ENCODE results near the gene ROBO4.

ROBO4 gene

DNA sequence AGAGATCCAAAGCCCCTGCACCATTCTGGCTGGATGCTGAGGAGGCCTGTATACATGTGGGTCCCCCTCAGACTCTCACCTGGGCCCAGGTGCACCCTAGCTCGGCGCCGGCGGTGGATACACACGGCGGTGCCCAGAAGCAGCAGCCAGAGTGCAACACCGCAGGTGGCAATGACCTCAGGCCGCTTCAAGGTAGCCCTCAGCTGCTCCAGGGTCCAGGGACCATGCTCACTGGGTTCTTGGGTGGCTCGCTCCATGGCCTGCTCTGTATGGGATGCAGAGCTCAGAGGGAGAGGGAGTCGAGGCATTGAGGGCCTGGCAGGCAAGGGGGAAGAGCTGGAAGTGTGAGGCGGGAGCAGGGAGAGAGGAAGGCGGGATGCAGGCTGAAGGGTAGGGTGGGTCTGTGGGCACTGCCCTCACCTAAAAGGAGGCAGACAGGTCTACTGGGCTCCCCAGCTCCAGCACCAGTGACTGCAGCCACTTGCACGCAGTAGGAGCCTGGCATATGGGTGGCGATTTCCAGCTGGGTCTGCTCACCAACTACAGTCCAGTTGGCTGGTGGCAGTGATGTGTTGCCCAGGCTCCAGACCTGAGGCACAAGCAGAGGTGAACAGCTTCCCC lies 3.8 kb downstream of the ROBO4 start:
- H3K4me3 ChIP-seq (ENCODE audit: low read length) = no peak overlapping the region
- H3K36me3 ChIP-seq (ENCODE audit: control insufficient read depth, insufficient read depth, low read length) = no peaks in the 10 kb centered on the region
- H3K27me3 ChIP-seq (ENCODE audit: control insufficient read depth, insufficient read depth, low read length) = no peaks in the 10 kb centered on the region
- no peaks in the 10 kb centered on the region for H3K9me3 ChIP-seq (ENCODE audit: control insufficient read depth, low read length)
- H3K9ac ChIP-seq (ENCODE audit: low read length) = no peak overlapping the region
- no peaks in the 10 kb centered on the region for H3K4me1 ChIP-seq (ENCODE audit: control insufficient read depth, insufficient read depth, low read length)

GRCh38 chr11:124892750-124893454 lies 4.8 kb downstream of the ROBO4 start:
- H3K9me3 ChIP-seq (ENCODE audit: control insufficient read depth, low read length) = no peaks in the 10 kb centered on the region
- no peak overlapping the region for H3K9ac ChIP-seq (ENCODE audit: low read length)
- no peaks in the 10 kb centered on the region for H3K4me1 ChIP-seq (ENCODE audit: control insufficient read depth, insufficient read depth, low read length)
- no peaks in the 10 kb centered on the region for H3K27me3 ChIP-seq (ENCODE audit: control insufficient read depth, insufficient read depth, low read length)
- no peaks in the 10 kb centered on the region for H3K36me3 ChIP-seq (ENCODE audit: control insufficient read depth, insufficient read depth, low read length)
- H3K4me3 ChIP-seq (ENCODE audit: low read length) = no peak overlapping the region

- Histone ChIP-seq H3K4me3 (ENCODE audit: low read length) (no peak overlapping the region), H3K36me3 (ENCODE audit: control insufficient read depth, insufficient read depth, low read length) (no peaks in the 10 kb centered on the region), H3K9ac (ENCODE audit: low read length) (no peak overlapping the region), H3K9me3 (ENCODE audit: control insufficient read depth, low read length) (no peaks in the 10 kb centered on the region), H3K27me3 (ENCODE audit: control insufficient read depth, insufficient read depth, low read length) (no peaks in the 10 kb centered on the region), H3K4me1 (ENCODE audit: control insufficient read depth, insufficient read depth, low read length) (no peaks in the 10 kb centered on the region)
Measured at GRCh38 chr11:124892146-124892545, 5.5 kb downstream of the ROBO4 start.

- no peak overlapping the region for H3K4me3 ChIP-seq (ENCODE audit: low read length)
- H3K4me1 ChIP-seq (ENCODE audit: control insufficient read depth, insufficient read depth, low read length) = no peaks in the 10 kb centered on the region
- H3K27me3 ChIP-seq (ENCODE audit: control insufficient read depth, insufficient read depth, low read length) = no peaks in the 10 kb centered on the region
- H3K9ac ChIP-seq (ENCODE audit: low read length) = no peak overlapping the region
- H3K9me3 ChIP-seq (ENCODE audit: control insufficient read depth, low read length) = no peaks in the 10 kb centered on the region
- no peaks in the 10 kb centered on the region for H3K36me3 ChIP-seq (ENCODE audit: control insufficient read depth, insufficient read depth, low read length)
Measured at GRCh38 chr11:124891373-124891861, 6.2 kb downstream of the ROBO4 start.

GRCh38 chr11:124890683-124891372 lies 6.8 kb downstream of the ROBO4 start:
- Histone ChIP-seq H3K27me3 (ENCODE audit: control insufficient read depth, insufficient read depth, low read length) (no peaks in the 10 kb centered on the region), H3K4me1 (ENCODE audit: control insufficient read depth, insufficient read depth, low read length) (no peaks in the 10 kb centered on the region), H3K36me3 (ENCODE audit: control insufficient read depth, insufficient read depth, low read length) (no peaks in the 10 kb centered on the region), H3K9ac (ENCODE audit: low read length) (no peak overlapping the region), H3K9me3 (ENCODE audit: control insufficient read depth, low read length) (no peaks in the 10 kb centered on the region), H3K4me3 (ENCODE audit: low read length) (no peak overlapping the region)

DNA sequence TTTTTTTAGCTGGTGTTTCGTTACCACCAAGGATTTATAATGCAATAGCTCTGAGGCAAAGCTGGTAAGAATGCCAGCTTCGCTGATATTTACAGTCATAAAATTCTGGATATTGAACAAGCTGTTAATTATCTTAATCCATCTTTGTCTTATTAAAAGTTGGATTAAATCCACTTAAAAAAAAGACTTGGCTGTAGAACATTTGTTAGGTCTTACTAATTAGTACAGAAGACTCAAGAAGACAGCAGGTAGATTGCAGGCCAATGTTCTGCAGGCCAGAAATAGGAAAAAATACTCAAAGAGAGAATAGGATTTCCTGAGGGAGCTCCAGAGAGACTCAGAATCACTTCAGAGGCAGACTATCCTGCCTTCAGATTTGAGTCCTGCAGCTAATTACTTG lies 7.5 kb downstream of the ROBO4 start:
- no peaks in the 10 kb centered on the region for H3K27me3 ChIP-seq (ENCODE audit: control insufficient read depth, insufficient read depth, low read length)
- no peak overlapping the region for H3K9ac ChIP-seq (ENCODE audit: low read length)
- no peaks in the 10 kb centered on the region for H3K36me3 ChIP-seq (ENCODE audit: control insufficient read depth, insufficient read depth, low read length)
- H3K4me3 ChIP-seq (ENCODE audit: low read length) = no peak overlapping the region
- no peaks in the 10 kb centered on the region for H3K9me3 ChIP-seq (ENCODE audit: control insufficient read depth, low read length)
- no peaks in the 10 kb centered on the region for H3K4me1 ChIP-seq (ENCODE audit: control insufficient read depth, insufficient read depth, low read length)

DNA sequence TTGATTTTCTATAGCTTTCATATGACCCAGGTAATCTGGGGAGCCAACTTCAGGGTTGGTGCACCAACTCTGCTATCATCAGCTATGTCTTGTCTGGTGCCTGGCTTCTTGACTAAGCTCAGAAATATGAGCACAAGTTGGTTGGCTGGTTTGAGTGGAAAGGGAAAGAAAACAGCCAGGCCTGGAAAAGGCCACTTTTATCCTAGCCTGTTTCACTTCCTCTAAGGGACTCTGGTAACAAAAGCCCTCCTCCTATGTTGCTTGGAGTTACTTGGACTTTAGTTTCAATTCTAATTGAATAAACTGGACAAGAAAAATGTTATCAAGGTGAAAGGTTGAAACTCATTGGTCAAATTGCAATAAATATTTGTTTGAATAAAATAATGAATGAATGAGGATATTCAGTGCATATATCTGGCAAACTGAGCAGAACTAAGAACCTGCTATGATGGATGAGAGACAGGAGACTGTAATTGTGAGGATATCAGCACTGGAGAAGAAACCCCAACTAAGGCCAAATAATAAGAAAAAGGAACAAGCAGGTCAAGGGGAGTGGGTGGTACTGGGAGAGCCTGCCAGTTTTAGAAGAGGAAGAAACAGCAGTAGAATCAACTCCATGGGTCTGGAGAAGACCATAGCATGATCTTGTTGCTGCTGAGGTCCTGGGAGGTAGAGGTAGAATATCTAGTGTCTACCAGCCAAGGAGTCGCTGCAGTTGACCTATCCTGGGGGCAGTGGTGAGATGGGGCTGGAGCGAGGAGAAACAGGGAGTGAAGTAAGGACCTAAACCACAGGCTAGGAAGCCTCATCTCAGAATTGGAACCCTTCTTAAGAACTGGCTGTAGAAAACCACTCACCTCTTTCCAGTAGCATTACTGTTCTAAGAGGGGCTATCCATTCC lies 8.2 kb downstream of the ROBO4 start:
- Histone ChIP-seq H3K9me3 (ENCODE audit: control insufficient read depth, low read length) (no peaks in the 10 kb centered on the region), H3K4me3 (ENCODE audit: low read length) (no peak overlapping the region), H3K36me3 (ENCODE audit: control insufficient read depth, insufficient read depth, low read length) (no peaks in the 10 kb centered on the region), H3K4me1 (ENCODE audit: control insufficient read depth, insufficient read depth, low read length) (no peaks in the 10 kb centered on the region), H3K27me3 (ENCODE audit: control insufficient read depth, insufficient read depth, low read length) (no peaks in the 10 kb centered on the region), H3K9ac (ENCODE audit: low read length) (no peak overlapping the region)

DNA sequence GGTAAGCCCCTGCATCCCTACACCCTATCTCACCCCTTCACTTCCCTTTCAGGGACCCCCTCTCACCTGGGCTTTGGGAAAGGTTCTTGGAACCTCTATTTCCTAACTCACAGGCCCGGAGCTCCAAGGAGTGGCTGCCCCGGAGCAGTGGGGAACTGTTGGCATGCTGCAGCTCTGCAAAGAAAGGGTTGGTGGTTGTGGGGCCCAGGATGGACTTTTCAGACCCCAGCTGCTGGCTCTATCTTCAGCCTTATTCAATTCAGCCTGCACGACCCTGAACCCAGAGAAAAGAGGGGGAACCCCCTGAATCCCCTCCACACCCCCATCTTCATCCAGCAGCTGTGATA lies 10.0 kb downstream of the ROBO4 start:
- Histone ChIP-seq H3K27me3 (ENCODE audit: control insufficient read depth, insufficient read depth, low read length) (no peaks in the 10 kb centered on the region), H3K9ac (ENCODE audit: low read length) (no peak overlapping the region), H3K4me3 (ENCODE audit: low read length) (no peak overlapping the region), H3K36me3 (ENCODE audit: control insufficient read depth, insufficient read depth, low read length) (no peaks in the 10 kb centered on the region), H3K9me3 (ENCODE audit: control insufficient read depth, low read length) (no peaks in the 10 kb centered on the region), H3K4me1 (ENCODE audit: control insufficient read depth, insufficient read depth, low read length) (peaks cover 4% of the 10 kb centered on the region)

- Histone ChIP-seq H3K27me3 (ENCODE audit: control insufficient read depth, insufficient read depth, low read length) (no peaks in the 10 kb centered on the region), H3K9me3 (ENCODE audit: control insufficient read depth, low read length) (no peaks in the 10 kb centered on the region), H3K9ac (ENCODE audit: low read length) (no peak overlapping the region), H3K36me3 (ENCODE audit: control insufficient read depth, insufficient read depth, low read length) (no peaks in the 10 kb centered on the region), H3K4me3 (ENCODE audit: low read length) (no peak overlapping the region), H3K4me1 (ENCODE audit: control insufficient read depth, insufficient read depth, low read length) (peaks cover 8% of the 10 kb centered on the region)
Measured at GRCh38 chr11:124886978-124887666, 10.5 kb downstream of the ROBO4 start.

DNA sequence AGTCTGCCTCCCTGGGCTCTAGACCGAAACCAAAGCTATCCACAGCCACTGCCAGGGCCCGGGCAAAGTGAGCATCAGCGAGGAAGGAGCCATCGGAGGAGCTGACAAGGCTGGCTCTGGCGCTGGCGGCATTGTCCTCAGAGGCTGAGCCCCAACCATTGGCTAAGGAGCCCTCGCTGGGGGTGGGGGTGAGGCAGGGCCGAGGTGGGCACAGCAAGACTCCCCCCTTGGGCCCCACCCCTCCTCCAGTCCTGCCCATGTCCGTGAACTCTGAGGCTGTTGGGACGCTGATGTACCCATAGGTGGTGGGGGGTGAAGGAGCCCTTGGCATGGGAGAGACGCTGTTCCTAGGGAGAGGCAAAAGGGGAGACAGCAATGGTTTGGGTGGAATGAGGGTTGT lies 11.2 kb downstream of the ROBO4 start:
- H3K9me3 ChIP-seq (ENCODE audit: control insufficient read depth, low read length) = no peaks in the 10 kb centered on the region
- H3K4me1 ChIP-seq (ENCODE audit: control insufficient read depth, insufficient read depth, low read length) = peaks cover 11% of the 10 kb centered on the region
- H3K36me3 ChIP-seq (ENCODE audit: control insufficient read depth, insufficient read depth, low read length) = no peaks in the 10 kb centered on the region
- no peaks in the 10 kb centered on the region for H3K27me3 ChIP-seq (ENCODE audit: control insufficient read depth, insufficient read depth, low read length)
- H3K4me3 ChIP-seq (ENCODE audit: low read length) = no peak overlapping the region
- H3K9ac ChIP-seq (ENCODE audit: low read length) = no peak overlapping the region

DNA sequence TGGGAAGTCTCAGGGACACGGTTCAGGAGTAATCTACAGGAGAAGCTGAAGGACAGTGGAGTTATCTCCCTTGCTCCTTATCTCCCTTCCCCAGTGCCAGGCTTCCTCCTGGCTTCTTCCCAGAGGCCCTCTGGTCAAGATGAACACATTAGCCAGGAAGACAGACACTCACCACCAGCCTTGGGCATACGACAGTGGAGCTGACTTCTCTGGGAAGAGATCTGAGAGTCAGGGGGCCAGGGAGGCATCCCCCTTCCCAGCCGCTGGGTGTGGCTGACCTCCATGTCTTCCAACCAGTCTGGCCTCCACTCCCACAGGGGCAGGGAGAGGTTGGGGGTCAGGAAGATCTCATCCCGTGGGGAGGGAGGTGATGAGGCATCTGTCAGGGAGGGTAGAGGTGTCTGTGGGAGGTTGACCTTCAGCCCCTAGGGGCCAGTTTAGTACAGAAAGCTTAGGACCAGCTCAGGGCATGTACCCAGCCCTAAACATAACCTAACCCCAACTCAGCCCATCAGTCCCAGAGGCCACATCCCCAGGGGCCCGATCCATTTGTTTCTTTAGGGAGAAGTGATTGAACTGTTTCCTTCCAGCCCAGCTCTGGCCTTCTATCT lies 12.7 kb downstream of the ROBO4 start:
- H3K36me3 ChIP-seq (ENCODE audit: control insufficient read depth, insufficient read depth, low read length) = no peaks in the 10 kb centered on the region
- peaks cover 11% of the 10 kb centered on the region for H3K4me1 ChIP-seq (ENCODE audit: control insufficient read depth, insufficient read depth, low read length)
- H3K27me3 ChIP-seq (ENCODE audit: control insufficient read depth, insufficient read depth, low read length) = no peaks in the 10 kb centered on the region
- no peak overlapping the region for H3K4me3 ChIP-seq (ENCODE audit: low read length)
- H3K9me3 ChIP-seq (ENCODE audit: control insufficient read depth, low read length) = no peaks in the 10 kb centered on the region
- H3K9ac ChIP-seq (ENCODE audit: low read length) = no peak overlapping the region
